Right lobe of liver (tissue), 6 donors: ENCODE data around the gene UNC5C. TPM values are rescaled to one million over a fixed set of nuclear protein-coding genes. Genes with fewer than 3 reads are reported as not detected.

Experiments
- ATAC-seq, 4 donors: fragments of 200-7000 bp; cut with Tn5 transposase; one replicate each; pipeline ENCODE4 v1.9.1; 2020; ENCODE audit warnings: mild to moderate bottlenecking in 4 of 4, moderate library complexity in 4 of 4
- DNase-seq, 3 donors: peaks; one replicate each; pipeline ENCODE4 v3.0.0-alpha.2; 2020
- H3K27ac ChIP-seq, 3 donors: fragments of 200-600 bp; one replicate each; pipeline ENCODE4 v1.8.0; 2022
- H3K27me3 ChIP-seq, 2 donors: fragments of 200-600 bp; one replicate each; pipeline ENCODE4 v1.8.0; 2022
- H3K36me3 ChIP-seq, 4 donors: fragments of 200-600 bp; sonication (generic) in 1 of 4; one replicate each; pipeline versions ENCODE4 v1.5.1 to v1.8.0; 2017 to 2022; ENCODE audit warnings: control low read depth in 1 of 4
- H3K4me1 ChIP-seq, 4 donors: fragments of 200-600 bp; sonication (generic) in 1 of 4; one replicate each; pipeline versions ENCODE4 v1.5.1 to v1.8.0; 2017 to 2022; ENCODE audit warnings: control low read depth in 1 of 4
- H3K4me3 ChIP-seq, 3 donors: fragments of 200-600 bp; one replicate each; pipeline ENCODE4 v1.8.0; 2022
- H3K9me3 ChIP-seq, 4 donors: fragments of 200-600 bp; sonication (generic) in 1 of 4; one replicate each; pipeline versions ENCODE4 v1.5.1 to v1.8.0; 2017 to 2022; ENCODE audit warnings: control low read depth in 1 of 4
- POLR2A ChIP-seq: fragments of 450-650 bp; IDR thresholded peaks from one replicate; pipeline ENCODE4 v1.6.1; 2017; ENCODE audit warnings: antibody characterized with exemption, mild to moderate bottlenecking
- WGBS: methylation state at CpG from one replicate; pipeline ENCODE4 v1.1.6; 2018; ENCODE audit warnings: low coverage, low lambda C conversion rate; ENCODE audit not compliant: insufficient coverage; ENCODE audit errors: missing lambda C conversion rate; 5-methylcytosine and 5-hydroxymethylcytosine counted together
- intact Hi-C, 2 donors: fragments of 100-400 bp; cut with DNase I; formaldehyde crosslinking; loops; one replicate each; pipeline versions ENCODE4 v1.11.2 to v1.14.1; 2022
- total RNA-seq, 6 experiments: library from RNA; depleted of rRNA in 2 of 6; stranded (reverse); fragments of >200 nt in 2 of 6; fragmentation: NEBNext Ultra II Directional in 3 of 6; extraction: Animal tissue kit (Norgen Biotek cat#: 25700) in 3 of 6; gene quantifications; one replicate each; pipeline versions ENCODE4 v1.1.0 to v1.2.4, GENCODE V29; 2016 to 2023
- TF ChIP-seq, protein P1 (sequence below), 4 donors: fragments of 200-600 bp in 3 of 4; fragments of 450-650 bp in 1 of 4; IDR thresholded peaks; one replicate each; pipeline versions ENCODE4 v1.5.1 to v1.8.0; 2016 to 2022; ENCODE audit warnings: antibody characterized with exemption in 4 of 4, mild to moderate bottlenecking in 2 of 4
- donor health status: DM: no; HTN: yes; CAD: no.
- donor health status: DM: no; HTN: no; CAD: no.
- donor health status: DM: no; HTN: no; CAD: no.
- donor health status: DM: no; HTN: yes; CAD: no.
- donor health status: DM: no; HTN: yes; CAD: no.

The UNC5C gene
- total RNA-seq, 6 experiments from 2014 or later: 0.50 to 0.71 (median 0.63) TPM

DNA sequence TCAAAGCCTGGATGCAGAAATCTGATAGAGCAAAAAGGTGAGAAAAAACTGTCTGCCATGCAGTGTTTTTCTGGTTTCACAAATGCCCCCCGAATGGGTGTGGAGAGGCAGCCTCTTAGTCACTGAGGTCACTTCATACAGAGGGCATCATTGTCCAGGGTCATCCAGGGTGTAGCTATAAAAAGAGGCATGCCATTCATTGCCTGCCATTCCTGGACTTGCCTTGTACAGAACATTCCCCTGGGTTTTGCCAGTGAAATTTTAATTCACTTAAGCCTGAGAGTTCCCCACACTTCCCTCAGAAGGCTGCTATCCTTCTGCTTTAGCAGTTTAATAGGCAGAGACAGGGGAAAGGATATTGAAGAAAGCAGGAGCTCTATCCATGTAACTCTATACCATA is 230.3 kb downstream of the UNC5C start:
- DNase-seq (no peak), ATAC-seq (no peak)
- H3K9me3 ChIP-seq: no peaks in the 10 kb centered on the region
- no CpG with 5 or more reads among the region's 1 CpG for WGBS
- H3K36me3 ChIP-seq: no peaks in the 10 kb centered on the region
- no peaks in the 10 kb centered on the region for H3K4me1 ChIP-seq
- intact Hi-C loops: no loop called here
- TF ChIP-seq, protein P1, sequence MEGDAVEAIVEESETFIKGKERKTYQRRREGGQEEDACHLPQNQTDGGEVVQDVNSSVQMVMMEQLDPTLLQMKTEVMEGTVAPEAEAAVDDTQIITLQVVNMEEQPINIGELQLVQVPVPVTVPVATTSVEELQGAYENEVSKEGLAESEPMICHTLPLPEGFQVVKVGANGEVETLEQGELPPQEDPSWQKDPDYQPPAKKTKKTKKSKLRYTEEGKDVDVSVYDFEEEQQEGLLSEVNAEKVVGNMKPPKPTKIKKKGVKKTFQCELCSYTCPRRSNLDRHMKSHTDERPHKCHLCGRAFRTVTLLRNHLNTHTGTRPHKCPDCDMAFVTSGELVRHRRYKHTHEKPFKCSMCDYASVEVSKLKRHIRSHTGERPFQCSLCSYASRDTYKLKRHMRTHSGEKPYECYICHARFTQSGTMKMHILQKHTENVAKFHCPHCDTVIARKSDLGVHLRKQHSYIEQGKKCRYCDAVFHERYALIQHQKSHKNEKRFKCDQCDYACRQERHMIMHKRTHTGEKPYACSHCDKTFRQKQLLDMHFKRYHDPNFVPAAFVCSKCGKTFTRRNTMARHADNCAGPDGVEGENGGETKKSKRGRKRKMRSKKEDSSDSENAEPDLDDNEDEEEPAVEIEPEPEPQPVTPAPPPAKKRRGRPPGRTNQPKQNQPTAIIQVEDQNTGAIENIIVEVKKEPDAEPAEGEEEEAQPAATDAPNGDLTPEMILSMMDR (IDR thresholded peaks at IDR 0.05): no peak
- TF ChIP-seq POLR2A: no peak
- H3K27ac ChIP-seq: no peak overlapping the region
- no peaks in the 10 kb centered on the region for H3K27me3 ChIP-seq
- no peak overlapping the region for H3K4me3 ChIP-seq

DNA sequence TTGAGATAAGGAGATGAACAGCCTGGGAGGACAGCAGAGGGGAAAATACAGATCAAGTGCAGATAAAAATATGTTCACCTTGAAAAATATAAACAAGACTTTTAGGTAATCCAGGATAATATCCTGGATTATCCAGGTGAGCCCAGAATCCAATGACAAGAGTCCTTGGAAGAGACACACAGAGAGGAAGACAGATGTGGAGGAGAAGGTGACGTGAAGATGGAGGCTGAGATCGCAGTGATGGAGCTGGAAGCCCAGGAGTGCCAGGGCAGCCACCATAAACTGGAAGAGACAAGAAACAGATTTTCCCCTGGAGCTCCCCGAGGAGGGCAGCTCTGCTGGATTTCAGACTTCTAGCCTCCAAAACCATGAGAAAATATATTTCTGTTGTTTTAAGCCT is 230.7 kb downstream of the UNC5C start:
- Histone ChIP-seq H3K27ac (no peak overlapping the region), H3K4me1 (no peaks in the 10 kb centered on the region), H3K9me3 (no peaks in the 10 kb centered on the region), H3K36me3 (no peaks in the 10 kb centered on the region), H3K27me3 (no peaks in the 10 kb centered on the region), H3K4me3 (no peak overlapping the region)
- 78% methylated on average over 3 of the region's 3 CpGs for WGBS
- DNase-seq (no peak), ATAC-seq (no peak)
- TF ChIP-seq POLR2A: no peak
- TF ChIP-seq, protein P1 (IDR thresholded peaks at IDR 0.05): no peak
- intact Hi-C loops: no loop called here

DNA sequence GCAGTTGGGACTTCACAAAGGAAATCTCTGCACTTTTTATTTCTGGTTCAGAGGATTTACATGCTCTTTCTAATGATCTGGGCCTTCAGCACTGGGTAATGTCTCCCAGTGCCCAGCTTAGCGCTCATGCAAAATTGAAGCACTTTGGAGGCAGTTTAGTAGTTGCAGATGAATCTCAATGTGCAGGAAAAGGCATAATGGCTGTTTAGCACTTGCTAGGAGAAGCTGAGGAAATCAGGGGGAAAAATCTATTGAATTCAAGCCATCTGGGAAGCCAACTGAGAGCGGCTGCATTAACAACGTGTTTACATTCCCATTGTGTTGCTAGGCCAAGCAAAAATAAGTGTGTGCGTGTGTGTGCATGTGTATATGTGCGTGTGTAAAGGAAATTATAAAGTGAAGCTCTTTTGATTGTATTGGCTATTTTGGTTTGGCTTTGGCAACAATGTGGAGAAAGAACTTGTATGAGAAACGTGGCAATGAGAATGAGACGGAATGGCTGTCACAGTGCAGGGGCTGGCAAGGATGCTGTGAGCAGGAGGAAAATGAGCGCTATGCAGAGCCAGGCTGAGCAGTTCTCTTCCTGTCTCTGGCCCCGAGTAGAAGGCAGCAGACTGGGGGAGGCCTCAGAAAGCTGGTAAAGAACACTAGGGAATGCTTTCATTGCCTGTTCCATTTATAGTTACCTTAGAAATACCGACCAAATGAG is 231.5 kb downstream of the UNC5C start:
- Histone ChIP-seq H3K9me3 (no peaks in the 10 kb centered on the region), H3K4me1 (no peaks in the 10 kb centered on the region), H3K36me3 (no peaks in the 10 kb centered on the region), H3K27me3 (no peaks in the 10 kb centered on the region), H3K4me3 (no peak overlapping the region), H3K27ac (no peak overlapping the region)
- intact Hi-C loops: no loop called here
- 48% methylated on average over 10 of the region's 10 CpGs for whole genome bisulfite sequencing
- no peak for DNase-seq
- TF ChIP-seq, protein P1 (IDR thresholded peaks at IDR 0.05): no peak
- TF ChIP-seq POLR2A: no peak
- ATAC-seq: no peak

DNA sequence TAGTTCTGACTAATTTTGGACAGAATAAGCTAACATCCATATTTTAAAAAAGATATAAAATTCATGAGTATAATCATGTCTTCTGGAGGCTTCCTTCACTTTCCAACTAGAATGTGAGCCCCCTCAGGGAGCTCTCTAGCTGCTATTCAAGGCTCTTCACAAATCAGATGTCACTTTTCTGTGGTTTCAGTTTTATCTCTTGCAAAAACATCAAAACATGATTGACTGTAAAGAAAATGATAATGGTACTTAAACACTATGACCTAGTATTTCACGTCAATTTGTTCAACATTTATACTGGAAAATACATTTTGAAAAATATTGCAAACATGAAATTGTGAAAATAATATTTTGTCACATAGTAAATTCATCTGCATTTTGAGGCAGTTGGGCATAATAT is 234.2 kb downstream of the UNC5C start:
- no peak overlapping the region for H3K4me3 ChIP-seq
- no peaks in the 10 kb centered on the region for H3K4me1 ChIP-seq
- H3K27me3 ChIP-seq: no peaks in the 10 kb centered on the region
- WGBS: 54% methylated on average over 1 of the region's 1 CpG
- ATAC-seq (no peak), DNase-seq (no peak)
- no peaks in the 10 kb centered on the region for H3K9me3 ChIP-seq
- intact Hi-C loops: no loop called here
- H3K27ac ChIP-seq: no peak overlapping the region
- TF ChIP-seq, protein P1 (IDR thresholded peaks at IDR 0.05): no peak
- TF ChIP-seq POLR2A: no peak
- no peaks in the 10 kb centered on the region for H3K36me3 ChIP-seq
